ENCODE data around the gene SAMSN1. TPM values are rescaled to one million over a fixed set of nuclear protein-coding genes. Genes with fewer than 3 reads are reported as not detected.
A peak's percentile ranks its signal among the peaks of the same experiment; 100 is the strongest.
"Not testable (repeated sequence)": the region's sequence is repeated elsewhere in the genome, so short reads cannot be mapped to it uniquely, and the experiment has no call there.

The SAMSN1 gene
- total RNA-seq, 1 donor from 2014 or later, result 115 TPM

DNA sequence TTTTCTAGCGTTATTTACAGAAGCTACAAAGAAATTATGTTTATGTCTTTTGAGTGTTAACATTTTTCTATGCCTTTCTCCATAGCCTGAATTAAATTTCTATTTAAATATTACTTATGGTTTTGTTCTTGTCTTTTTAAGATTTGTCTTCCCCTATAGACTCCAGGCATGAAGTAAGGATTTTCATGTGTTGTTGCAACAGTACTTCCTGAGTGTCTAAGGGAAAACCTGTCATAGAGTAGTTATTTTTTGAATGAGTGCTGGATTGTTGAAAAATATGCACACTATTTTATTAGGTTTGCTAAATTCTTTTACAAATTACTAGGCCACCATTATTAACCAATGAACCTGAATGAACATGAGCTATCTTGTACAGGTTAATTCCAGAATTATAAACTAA is 27.1 kb downstream of the SAMSN1 start:
- no peak overlapping the region for H3K4me3 Mint-ChIP-seq
- no peak overlapping the region for H3K27ac Mint-ChIP-seq
- intact Hi-C loops (cut with micrococcal nuclease), result loop anchor here (1.0 kb wide), 1 partner anchor 11 kb away; no protein-coding TSS in a partner anchor
- DNase-seq (ENCODE audit: low spot score), result no peak
- H3K9me3 Mint-ChIP-seq, result peaks cover 4% of the 10 kb centered on the region
- peaks cover 58% of the 10 kb centered on the region for H3K36me3 Mint-ChIP-seq (ENCODE audit: low read depth)
- H3K4me1 Mint-ChIP-seq (ENCODE audit: low read depth), result peaks cover 73% of the 10 kb centered on the region
- H3K27me3 Mint-ChIP-seq (ENCODE audit: insufficient read depth), result no peaks in the 10 kb centered on the region

DNA sequence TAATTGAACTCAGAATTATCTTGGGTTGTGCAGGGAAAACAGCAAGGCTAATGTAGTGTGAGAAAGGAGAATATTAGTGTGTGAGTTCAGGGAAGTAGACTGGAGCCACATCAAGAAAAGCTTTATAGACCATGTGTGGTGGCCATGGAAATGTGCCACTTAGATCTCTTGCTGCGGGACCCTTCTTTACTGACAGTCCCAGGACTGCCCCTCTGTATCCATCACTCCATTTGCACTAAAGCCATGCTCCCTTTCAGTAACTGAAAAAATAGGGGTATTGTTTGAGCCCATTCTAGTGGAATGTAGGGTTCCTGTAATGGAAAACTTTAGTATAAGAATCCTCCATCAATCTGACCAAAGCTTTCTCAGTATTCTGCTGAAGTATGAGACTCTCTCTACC is 32.3 kb downstream of the SAMSN1 start:
- Mint-ChIP-seq H3K4me3 (no peak overlapping the region), H3K27me3 (ENCODE audit: insufficient read depth) (no peaks in the 10 kb centered on the region), H3K36me3 (ENCODE audit: low read depth) (peaks cover 80% of the 10 kb centered on the region), H3K9me3 (peaks cover 7% of the 10 kb centered on the region), H3K4me1 (ENCODE audit: low read depth) (peaks cover 61% of the 10 kb centered on the region), H3K27ac (peak overlapping the region; percentile 29)
- intact Hi-C loops (cut with micrococcal nuclease), result no loop called here
- DNase-seq (ENCODE audit: low spot score), result no peak

DNA sequence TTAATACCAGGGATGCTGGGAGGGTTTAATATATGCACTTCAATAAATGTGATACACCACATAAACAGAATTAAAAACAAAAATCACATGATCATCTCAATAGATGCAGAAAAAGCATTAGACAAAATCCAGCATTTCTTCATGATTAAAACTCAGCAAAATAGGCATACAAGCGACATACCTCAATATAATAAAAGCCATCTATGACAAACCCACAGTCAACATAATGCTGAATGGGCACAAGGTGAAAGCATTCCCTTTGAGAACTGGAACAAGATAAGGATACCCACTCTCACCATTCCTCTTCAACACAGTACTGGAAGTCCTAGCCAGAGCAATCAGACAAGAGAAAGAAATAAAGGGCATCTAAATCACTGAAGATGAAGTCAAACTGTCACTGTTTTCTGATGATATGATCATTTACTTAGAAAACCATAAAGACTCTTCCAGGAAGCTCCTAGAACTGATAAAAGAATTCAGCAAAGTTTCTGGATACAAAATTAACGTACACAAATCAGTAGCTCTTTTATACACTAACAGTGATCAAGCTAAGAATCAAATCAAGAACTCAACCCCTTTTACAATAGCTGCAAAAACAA is 39.2 kb downstream of the SAMSN1 start:
- DNase-seq (ENCODE audit: low spot score); H3K9me3 Mint-ChIP-seq; H3K4me3 Mint-ChIP-seq; H3K27me3 Mint-ChIP-seq (ENCODE audit: insufficient read depth); intact Hi-C loops (cut with micrococcal nuclease): not testable (repeated sequence)
- Mint-ChIP-seq H3K27ac (peak overlapping the region; percentile 59), H3K4me1 (ENCODE audit: low read depth) (peaks cover 66% of the 10 kb centered on the region), H3K36me3 (ENCODE audit: low read depth) (peaks cover 92% of the 10 kb centered on the region)

DNA sequence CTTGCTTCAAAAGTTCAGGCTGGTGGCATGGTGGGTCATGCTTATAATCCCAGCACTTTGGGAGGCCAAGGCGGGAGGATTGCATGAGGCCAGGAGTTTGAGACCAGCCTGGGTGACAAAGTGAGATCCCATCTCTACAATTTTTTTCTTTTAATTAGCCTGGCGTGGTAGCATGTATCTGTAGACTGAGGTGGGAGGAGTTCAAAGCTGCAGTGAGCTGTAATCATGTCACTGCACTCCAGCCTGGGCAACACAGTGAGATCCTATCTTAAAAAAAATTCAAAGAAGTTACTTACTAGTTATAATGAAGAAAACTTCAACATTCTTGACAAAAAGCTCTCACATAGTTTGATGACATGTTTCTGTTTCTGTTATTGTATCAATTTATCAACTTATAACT is 45.2 kb downstream of the SAMSN1 start:
- peaks cover 83% of the 10 kb centered on the region for H3K36me3 Mint-ChIP-seq (ENCODE audit: low read depth)
- peaks cover 47% of the 10 kb centered on the region for H3K4me1 Mint-ChIP-seq (ENCODE audit: low read depth)
- peak overlapping the region; percentile 24 for H3K27ac Mint-ChIP-seq
- H3K27me3 Mint-ChIP-seq (ENCODE audit: insufficient read depth), result no peaks in the 10 kb centered on the region
- H3K4me3 Mint-ChIP-seq, result no peak overlapping the region
- intact Hi-C loops (cut with micrococcal nuclease), result no loop called here
- no peaks in the 10 kb centered on the region for H3K9me3 Mint-ChIP-seq
- no peak for DNase-seq (ENCODE audit: low spot score)

DNA sequence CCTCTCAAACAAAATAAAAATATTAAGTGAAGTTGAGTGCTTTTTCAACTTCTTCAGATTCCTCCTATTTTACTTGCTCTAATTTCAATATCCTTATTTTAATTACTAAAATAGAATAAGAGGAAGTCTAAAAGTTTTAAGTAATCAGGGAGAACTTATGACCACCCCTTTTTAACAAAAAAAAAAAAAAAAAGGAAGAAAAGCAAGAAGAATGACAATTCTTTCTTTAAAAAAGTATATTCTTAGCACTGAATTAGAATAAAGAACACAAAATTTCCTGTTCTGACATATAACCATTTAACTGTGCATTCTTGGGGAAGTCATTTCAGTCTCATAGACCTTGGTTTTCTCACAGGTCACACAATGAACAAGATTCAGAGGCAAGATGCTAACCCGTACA is 46.8 kb downstream of the SAMSN1 start:
- no peaks in the 10 kb centered on the region for H3K27me3 Mint-ChIP-seq (ENCODE audit: insufficient read depth)
- no peak for DNase-seq (ENCODE audit: low spot score)
- no peaks in the 10 kb centered on the region for H3K9me3 Mint-ChIP-seq
- no peak overlapping the region for H3K4me3 Mint-ChIP-seq
- H3K4me1 Mint-ChIP-seq (ENCODE audit: low read depth), result peaks cover 38% of the 10 kb centered on the region
- H3K36me3 Mint-ChIP-seq (ENCODE audit: low read depth), result peaks cover 83% of the 10 kb centered on the region
- no peak overlapping the region for H3K27ac Mint-ChIP-seq
- intact Hi-C loops (cut with micrococcal nuclease), result no loop called here

DNA sequence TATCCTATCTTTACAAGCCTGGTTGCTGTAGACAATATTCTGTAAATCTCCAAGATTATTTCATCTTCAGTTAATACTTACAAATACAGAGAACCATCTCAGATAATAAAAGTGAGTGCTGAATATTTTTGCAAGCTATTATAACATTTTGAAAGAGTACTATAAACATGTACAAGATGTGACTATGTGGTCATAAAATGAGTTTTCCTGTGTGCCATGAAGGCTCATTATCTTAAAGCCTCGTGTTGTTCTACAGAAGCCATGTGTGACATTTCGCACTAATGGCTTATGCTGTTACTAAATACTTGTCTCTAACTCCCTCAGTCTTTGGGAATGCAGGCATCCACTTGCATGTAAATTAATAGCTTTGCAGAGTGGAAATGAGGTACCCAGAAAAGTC is 48.3 kb downstream of the SAMSN1 start:
- Mint-ChIP-seq H3K27me3 (ENCODE audit: insufficient read depth) (no peaks in the 10 kb centered on the region), H3K27ac (no peak overlapping the region), H3K4me1 (ENCODE audit: low read depth) (peaks cover 42% of the 10 kb centered on the region), H3K4me3 (no peak overlapping the region), H3K9me3 (no peaks in the 10 kb centered on the region), H3K36me3 (ENCODE audit: low read depth) (peaks cover 77% of the 10 kb centered on the region)
- DNase-seq (ENCODE audit: low spot score), result no peak
- intact Hi-C loops (cut with micrococcal nuclease), result no loop called here

DNA sequence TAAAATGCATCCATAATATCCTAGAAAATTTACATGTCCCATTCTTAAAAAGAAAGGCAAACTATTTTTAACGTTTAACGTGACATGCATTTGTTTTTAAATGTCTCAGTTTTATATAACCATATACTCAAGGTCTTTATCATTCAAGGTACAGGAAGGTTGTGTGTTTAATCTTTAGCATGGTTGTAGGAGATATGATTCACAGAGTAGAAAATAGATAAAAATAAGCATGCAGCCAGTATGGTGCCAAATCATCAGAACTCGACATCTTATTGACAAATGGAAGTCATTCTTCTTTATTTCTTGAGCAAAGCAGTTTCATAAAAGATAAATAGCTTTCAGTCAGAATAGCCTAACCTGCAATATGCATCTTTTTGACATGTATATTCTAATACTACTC is 51.0 kb downstream of the SAMSN1 start:
- H3K36me3 Mint-ChIP-seq (ENCODE audit: low read depth), result peaks cover 71% of the 10 kb centered on the region
- H3K27me3 Mint-ChIP-seq (ENCODE audit: insufficient read depth), result no peaks in the 10 kb centered on the region
- peaks cover 53% of the 10 kb centered on the region for H3K4me1 Mint-ChIP-seq (ENCODE audit: low read depth)
- DNase-seq (ENCODE audit: low spot score), result no peak
- intact Hi-C loops (cut with micrococcal nuclease), result no loop called here
- no peak overlapping the region for H3K4me3 Mint-ChIP-seq
- no peaks in the 10 kb centered on the region for H3K9me3 Mint-ChIP-seq
- H3K27ac Mint-ChIP-seq, result no peak overlapping the region

DNA sequence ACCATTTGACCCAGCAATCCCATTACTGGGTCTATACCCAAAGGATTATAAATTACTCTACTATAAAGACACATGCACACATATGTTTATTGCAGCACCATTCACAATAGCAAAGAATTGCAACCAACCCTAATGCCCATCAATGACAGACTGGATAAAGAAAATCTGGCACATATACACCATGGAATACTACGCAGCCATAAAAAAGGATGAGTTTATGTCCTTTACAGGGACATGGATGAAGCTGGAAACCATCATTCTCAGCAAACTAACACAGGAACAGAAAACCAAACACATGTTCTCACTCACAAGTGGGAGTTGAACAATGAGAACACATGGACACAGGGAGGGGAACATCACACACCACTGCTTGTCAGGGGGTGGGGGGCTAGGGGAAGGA is 51.9 kb downstream of the SAMSN1 start:
- not testable (repeated sequence) for H3K27me3 Mint-ChIP-seq (ENCODE audit: insufficient read depth); H3K4me3 Mint-ChIP-seq; DNase-seq (ENCODE audit: low spot score); H3K9me3 Mint-ChIP-seq
- Mint-ChIP-seq H3K36me3 (ENCODE audit: low read depth) (peaks cover 66% of the 10 kb centered on the region), H3K4me1 (ENCODE audit: low read depth) (peaks cover 47% of the 10 kb centered on the region), H3K27ac (peak overlapping the region; percentile 26)
- intact Hi-C loops (cut with micrococcal nuclease), result loop anchor here (5.0 kb wide), 1 partner anchor 228 kb away; no protein-coding TSS in a partner anchor

DNA sequence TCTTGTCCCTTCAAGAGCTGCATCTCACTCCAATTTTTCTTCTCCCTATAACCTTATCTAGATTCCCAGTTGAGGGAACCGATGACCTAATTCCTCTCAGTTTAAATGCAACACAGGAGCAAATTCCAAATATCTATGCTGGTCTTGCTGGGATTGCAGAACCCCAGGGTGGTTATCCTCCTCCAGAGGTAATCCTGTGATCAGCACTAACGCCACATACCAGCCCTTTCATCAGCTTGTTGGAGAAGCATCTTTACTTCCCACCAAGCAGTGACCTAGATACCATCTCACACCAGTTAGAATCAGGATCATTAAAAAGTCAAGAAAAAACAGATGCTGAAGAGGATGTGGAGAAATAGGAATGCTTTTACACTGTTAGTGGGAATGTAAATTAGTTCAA is 52.4 kb downstream of the SAMSN1 start:
- Mint-ChIP-seq H3K27ac (no peak overlapping the region), H3K36me3 (ENCODE audit: low read depth) (peaks cover 66% of the 10 kb centered on the region), H3K27me3 (ENCODE audit: insufficient read depth) (no peaks in the 10 kb centered on the region), H3K4me1 (ENCODE audit: low read depth) (peaks cover 51% of the 10 kb centered on the region), H3K4me3 (no peak overlapping the region), H3K9me3 (no peaks in the 10 kb centered on the region)
- no peak for DNase-seq (ENCODE audit: low spot score)
- intact Hi-C loops (cut with micrococcal nuclease), result loop anchor here (5.0 kb wide), 1 partner anchor 229 kb away; no protein-coding TSS in a partner anchor

DNA sequence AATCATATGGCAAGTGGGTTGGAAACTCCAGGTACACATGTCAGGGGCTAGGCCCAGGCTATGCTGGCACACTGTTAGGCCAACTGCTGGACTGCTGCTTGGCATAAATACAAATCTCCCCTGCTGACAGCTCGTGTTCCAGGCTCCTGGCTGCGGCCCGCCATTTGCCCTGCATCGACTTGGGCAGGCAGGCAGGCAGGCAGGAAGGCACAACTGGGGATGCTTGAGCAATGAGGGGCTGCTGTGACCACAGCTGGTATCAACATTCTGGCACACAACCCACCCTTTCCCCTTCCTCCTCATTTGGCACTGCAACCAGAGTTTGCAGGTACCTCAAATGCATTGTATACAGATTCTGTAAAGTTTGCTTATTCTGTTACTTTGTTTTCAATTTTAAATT is 53.2 kb downstream of the SAMSN1 start:
- H3K9me3 Mint-ChIP-seq, result no peaks in the 10 kb centered on the region
- intact Hi-C loops (cut with micrococcal nuclease), result loop anchor here (5.0 kb wide), 1 partner anchor 229 kb away; no protein-coding TSS in a partner anchor
- H3K27ac Mint-ChIP-seq, result no peak overlapping the region
- no peak for DNase-seq (ENCODE audit: low spot score)
- peaks cover 58% of the 10 kb centered on the region for H3K4me1 Mint-ChIP-seq (ENCODE audit: low read depth)
- no peaks in the 10 kb centered on the region for H3K27me3 Mint-ChIP-seq (ENCODE audit: insufficient read depth)
- no peak overlapping the region for H3K4me3 Mint-ChIP-seq
- peaks cover 64% of the 10 kb centered on the region for H3K36me3 Mint-ChIP-seq (ENCODE audit: low read depth)

DNA sequence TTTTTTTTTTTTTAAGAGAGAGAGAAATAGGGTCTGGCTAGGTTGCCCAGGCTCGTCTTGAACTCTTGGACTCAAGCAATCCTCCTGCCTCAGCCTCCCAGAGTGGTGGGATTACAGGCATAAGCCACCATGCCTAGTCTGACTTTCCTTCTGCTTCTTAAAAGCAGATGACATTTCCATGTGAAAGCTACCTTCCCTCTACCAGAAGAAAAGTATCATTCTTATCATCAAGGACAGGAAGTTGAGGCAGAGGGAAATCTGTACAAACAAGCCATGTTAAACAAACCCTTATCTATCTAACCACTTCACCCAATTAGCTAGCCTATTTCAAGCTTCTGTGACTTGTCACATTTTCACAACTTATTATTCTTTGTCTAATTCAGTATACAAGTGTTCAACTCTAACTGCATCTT is 54.8 kb downstream of the SAMSN1 start:
- peaks cover 66% of the 10 kb centered on the region for H3K4me1 Mint-ChIP-seq (ENCODE audit: low read depth)
- H3K4me3 Mint-ChIP-seq, result no peak overlapping the region
- H3K36me3 Mint-ChIP-seq (ENCODE audit: low read depth), result peaks cover 64% of the 10 kb centered on the region
- H3K27ac Mint-ChIP-seq, result no peak overlapping the region
- H3K9me3 Mint-ChIP-seq, result no peaks in the 10 kb centered on the region
- no peaks in the 10 kb centered on the region for H3K27me3 Mint-ChIP-seq (ENCODE audit: insufficient read depth)
- no peak for DNase-seq (ENCODE audit: low spot score)
- intact Hi-C loops (cut with micrococcal nuclease), result loop anchor here (5.0 kb wide), 1 partner anchor 231 kb away; no protein-coding TSS in a partner anchor

DNA sequence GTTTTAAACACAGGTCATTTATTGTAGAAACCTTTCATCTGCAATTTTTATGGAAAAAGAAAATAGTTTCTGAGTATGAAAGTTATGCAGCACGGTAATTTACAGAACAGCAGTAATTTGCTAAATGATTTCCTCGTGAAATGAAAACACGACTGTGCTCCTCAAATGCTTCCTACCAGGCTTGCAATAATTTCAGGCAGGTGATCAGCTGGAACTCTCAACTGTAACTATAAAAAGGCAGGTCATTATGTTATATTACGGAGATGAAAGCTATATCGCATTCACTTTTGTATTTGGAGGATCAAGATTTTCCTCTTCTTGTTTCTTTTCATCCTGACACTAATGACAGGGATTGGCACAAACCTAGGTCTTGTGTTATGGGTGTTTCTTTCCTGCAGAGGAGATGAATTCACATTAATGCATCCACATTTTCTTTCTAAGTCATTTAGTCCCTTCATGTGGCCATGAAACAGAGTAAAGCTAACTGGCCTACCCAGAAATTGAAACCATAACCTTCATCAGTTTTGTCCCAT is 57.4 kb downstream of the SAMSN1 start:
- Mint-ChIP-seq H3K9me3 (peaks cover 6% of the 10 kb centered on the region), H3K27ac (no peak overlapping the region), H3K4me3 (no peak overlapping the region), H3K27me3 (ENCODE audit: insufficient read depth) (no peaks in the 10 kb centered on the region), H3K4me1 (ENCODE audit: low read depth) (peaks cover 74% of the 10 kb centered on the region), H3K36me3 (ENCODE audit: low read depth) (peaks cover 57% of the 10 kb centered on the region)
- intact Hi-C loops (cut with micrococcal nuclease), result loop anchor here (10.0 kb wide), 1 partner anchor 104 kb away; the partner anchor contains the start of gene HSPA13
- no peak for DNase-seq (ENCODE audit: low spot score)

DNA sequence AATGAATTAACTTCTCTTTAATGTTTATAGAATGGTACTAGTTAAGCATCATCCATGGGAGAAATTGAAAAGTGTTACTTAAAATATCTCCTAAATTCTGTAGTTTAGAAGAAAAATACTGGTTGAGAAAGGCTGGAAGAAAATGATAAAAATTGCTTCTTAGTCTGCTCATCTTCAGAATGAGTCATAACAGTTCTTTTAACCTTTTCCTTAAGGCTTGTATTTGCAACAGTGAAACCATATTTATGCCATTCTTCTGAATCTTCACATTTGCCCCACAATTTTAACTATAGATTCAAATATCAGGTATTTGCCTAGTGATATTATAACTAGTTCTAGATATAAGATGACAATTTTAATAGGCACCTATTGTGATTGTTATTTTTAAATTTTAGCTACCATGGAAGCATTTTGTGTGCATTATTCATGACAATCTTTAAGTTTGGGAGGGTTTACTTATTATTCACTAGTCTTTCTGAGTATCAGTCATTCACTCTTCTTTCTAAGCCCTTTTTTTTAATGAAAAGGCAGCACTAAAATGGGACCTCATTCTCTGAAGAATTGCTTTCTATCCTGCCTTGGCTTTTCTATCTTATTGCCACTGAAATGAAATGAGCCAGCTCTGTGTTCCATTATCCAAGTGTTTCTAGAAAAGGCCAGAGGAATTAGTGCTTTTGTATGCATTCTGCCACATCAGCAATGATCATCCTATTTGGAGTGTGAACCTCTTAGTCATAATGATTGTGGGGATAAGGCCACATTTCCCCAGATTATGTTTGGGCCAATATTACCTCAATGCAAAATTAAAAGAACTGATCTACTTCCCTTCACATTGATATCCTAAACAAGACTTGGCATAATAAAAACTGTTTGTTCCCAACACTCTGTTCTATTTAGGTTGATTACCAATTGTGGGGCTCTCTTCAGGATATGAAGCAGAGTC is 58.4 kb downstream of the SAMSN1 start:
- peak overlapping the region; percentile 31 for H3K4me3 Mint-ChIP-seq
- no peak for DNase-seq (ENCODE audit: low spot score)

More for the DNA sequence above, 58.4 kb downstream of the SAMSN1 start:
- Mint-ChIP-seq H3K4me1 (ENCODE audit: low read depth) (peaks cover 74% of the 10 kb centered on the region), H3K9me3 (peaks cover 6% of the 10 kb centered on the region), H3K36me3 (ENCODE audit: low read depth) (peaks cover 63% of the 10 kb centered on the region), H3K27ac (peak overlapping the region; percentile 90), H3K27me3 (ENCODE audit: insufficient read depth) (no peaks in the 10 kb centered on the region)
- intact Hi-C loops (cut with micrococcal nuclease), result loop anchor here (1.0 to 10.0 kb wide), 4 partner anchors 34 to 103 kb away; partner anchors contain the start of genes HSPA13 and SAMSN1

Data from activated T-helper 1 cell treated with anti-CD3 and anti-CD28 coated beads, Interleukin-12 subunit alpha, Interleukin-12 subunit beta, Interleukin-2, Interleukin-4 antibody, amounts not matched to agents 30 ng/mL and 10 ng/mL and 1 ng/mL, durations not matched to agents 14 hours and 24 hours and 36 hours (primary cell).